K562 (cell line): ENCODE measurements around the gene UCP3. TPM values are rescaled to one million over a fixed set of nuclear protein-coding genes. Genes with fewer than 3 reads are reported as not detected.

Experiments
- ASH1L ChIP-seq: fragments of 450-650 bp; IDR thresholded peaks from 2 replicates; pipeline ENCODE4 v1.6.1; 2018; ENCODE audit warnings: borderline replicate concordance, mild to moderate bottlenecking, low read depth; ENCODE audit not compliant: partially characterized antibody
- NCOR1 ChIP-seq: fragments of 450-650 bp; IDR thresholded peaks from 2 replicates; pipeline ENCODE4 v1.6.1; 2016; ENCODE audit warnings: mild to moderate bottlenecking, moderate library complexity
- SAFB ChIP-seq: fragments of 200-400 bp; formaldehyde crosslinking; IDR thresholded peaks from 2 replicates; pipeline ENCODE4 v1.6.1; 2017; ENCODE audit warnings: low read depth, low read length, borderline replicate concordance
- TAF9B ChIP-seq: fragments of 450-650 bp; IDR thresholded peaks from 2 replicates; pipeline ENCODE4 v1.6.1; 2018; ENCODE audit warnings: mild to moderate bottlenecking; ENCODE audit not compliant: partially characterized antibody
- TGIF2 ChIP-seq: sonication (generic); formaldehyde crosslinking; IDR thresholded peaks from 2 replicates; pipeline ENCODE4 v1.8.1; 2022; ENCODE audit warnings: mild to moderate bottlenecking, missing genetic modification reagents, moderate library complexity
- ZNF23 ChIP-seq: fragments of 250-450 bp; sonication (Bioruptor Pico); IDR thresholded peaks from 2 replicates; pipeline ENCODE4 v1.4.0; 2020; ENCODE audit warnings: mild to moderate bottlenecking
- polyA plus RNA-seq, 8 experiments: library from polyadenylated mRNA; depleted of rRNA in 4 of 8; stranded (reverse) in 5 of 8; unstranded in 3 of 8; fragments of >200 nt; fragmentation: Nextera tagmentation in 2 of 8; fragmentation: Illumina TruSeq in 1 of 8; extraction: Ambion mirVana in 2 of 8; extraction: Trizol in 1 of 8; gene quantifications; 2 replicates each; pipeline versions ENCODE4 v1.2.1 to v1.2.3, GENCODE V29; 2011 to 2014; ENCODE audit warnings: inconsistent platforms in 1 of 8, missing spikeins in 1 of 8
- total RNA-seq, 7 experiments: library from RNA; depleted of rRNA in 6 of 7; stranded (reverse); fragments of >200 nt in 6 of 7; fragmentation: Illumina TruSeq in 2 of 7; extraction: Trizol in 2 of 7; gene quantifications; 2 replicates each; pipeline versions ENCODE4 v1.2.1 to v1.2.3, GENCODE V29; 2011 to 2021; ENCODE audit warnings: low replicate concordance in 1 of 7
- TF ChIP-seq, protein P1 (sequence below): sonication (generic); formaldehyde crosslinking; IDR thresholded peaks from 2 replicates; pipeline ENCODE4 v1.8.0; 2022; ENCODE audit warnings: mild to moderate bottlenecking, missing genetic modification reagents, borderline replicate concordance
- TF ChIP-seq, protein P2 (sequence below), 2 experiments: fragments of 450-650 bp; conservative IDR thresholded peaks; 2 replicates each; pipeline ENCODE4 v1.6.1; 2017; ENCODE audit warnings: mild to moderate bottlenecking in 2 of 2, moderate library complexity in 2 of 2
- TF ChIP-seq, protein P3 (sequence below), 2 experiments: fragments of 450-650 bp in 1 of 2; sonication (generic) in 1 of 2; formaldehyde crosslinking in 1 of 2; IDR thresholded peaks; 2 replicates each; pipeline versions ENCODE4 v1.7.1 to v1.9.0; 2016 to 2022; ENCODE audit warnings: inconsistent platforms in 1 of 2, mild to moderate bottlenecking in 1 of 2, missing genetic modification reagents in 1 of 2

Gene UCP3
- total and polyA plus RNA-seq, 9 of the 15 experiments (the other 6 are each of a cell fraction or from before 2014, with no cell fraction given), result 0.05 to 0.65 (median 0.25) TPM; not detected in 2

GRCh38 chr11:74009675-74010305 lies 905 bp upstream of the UCP3 start (continued):
- TF ChIP-seq, protein P1, sequence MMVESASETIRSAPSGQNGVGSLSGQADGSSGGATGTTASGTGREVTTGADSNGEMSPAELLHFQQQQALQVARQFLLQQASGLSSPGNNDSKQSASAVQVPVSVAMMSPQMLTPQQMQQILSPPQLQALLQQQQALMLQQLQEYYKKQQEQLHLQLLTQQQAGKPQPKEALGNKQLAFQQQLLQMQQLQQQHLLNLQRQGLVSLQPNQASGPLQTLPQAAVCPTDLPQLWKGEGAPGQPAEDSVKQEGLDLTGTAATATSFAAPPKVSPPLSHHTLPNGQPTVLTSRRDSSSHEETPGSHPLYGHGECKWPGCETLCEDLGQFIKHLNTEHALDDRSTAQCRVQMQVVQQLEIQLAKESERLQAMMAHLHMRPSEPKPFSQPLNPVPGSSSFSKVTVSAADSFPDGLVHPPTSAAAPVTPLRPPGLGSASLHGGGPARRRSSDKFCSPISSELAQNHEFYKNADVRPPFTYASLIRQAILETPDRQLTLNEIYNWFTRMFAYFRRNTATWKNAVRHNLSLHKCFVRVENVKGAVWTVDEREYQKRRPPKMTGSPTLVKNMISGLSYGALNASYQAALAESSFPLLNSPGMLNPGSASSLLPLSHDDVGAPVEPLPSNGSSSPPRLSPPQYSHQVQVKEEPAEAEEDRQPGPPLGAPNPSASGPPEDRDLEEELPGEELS (CRISPR knock-in tag), result no peak
- TF ChIP-seq NCOR1 (no peak), TGIF2 (CRISPR knock-in tag) (no peak), SAFB (no peak), TAF9B (no peak), ZNF23 (CRISPR knock-in tag) (no peak), ASH1L (no peak)
- TF ChIP-seq, protein P2, sequence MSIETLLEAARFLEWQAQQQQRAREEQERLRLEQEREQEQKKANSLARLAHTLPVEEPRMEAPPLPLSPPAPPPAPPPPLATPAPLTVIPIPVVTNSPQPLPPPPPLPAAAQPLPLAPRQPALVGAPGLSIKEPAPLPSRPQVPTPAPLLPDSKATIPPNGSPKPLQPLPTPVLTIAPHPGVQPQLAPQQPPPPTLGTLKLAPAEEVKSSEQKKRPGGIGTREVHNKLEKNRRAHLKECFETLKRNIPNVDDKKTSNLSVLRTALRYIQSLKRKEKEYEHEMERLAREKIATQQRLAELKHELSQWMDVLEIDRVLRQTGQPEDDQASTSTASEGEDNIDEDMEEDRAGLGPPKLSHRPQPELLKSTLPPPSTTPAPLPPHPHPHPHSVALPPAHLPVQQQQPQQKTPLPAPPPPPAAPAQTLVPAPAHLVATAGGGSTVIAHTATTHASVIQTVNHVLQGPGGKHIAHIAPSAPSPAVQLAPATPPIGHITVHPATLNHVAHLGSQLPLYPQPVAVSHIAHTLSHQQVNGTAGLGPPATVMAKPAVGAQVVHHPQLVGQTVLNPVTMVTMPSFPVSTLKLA (conservative IDR thresholded peaks at IDR 0.05), result peak; percentile 39 to 65; a peak in 3 of 4 replicates
- TF ChIP-seq, protein P3, sequence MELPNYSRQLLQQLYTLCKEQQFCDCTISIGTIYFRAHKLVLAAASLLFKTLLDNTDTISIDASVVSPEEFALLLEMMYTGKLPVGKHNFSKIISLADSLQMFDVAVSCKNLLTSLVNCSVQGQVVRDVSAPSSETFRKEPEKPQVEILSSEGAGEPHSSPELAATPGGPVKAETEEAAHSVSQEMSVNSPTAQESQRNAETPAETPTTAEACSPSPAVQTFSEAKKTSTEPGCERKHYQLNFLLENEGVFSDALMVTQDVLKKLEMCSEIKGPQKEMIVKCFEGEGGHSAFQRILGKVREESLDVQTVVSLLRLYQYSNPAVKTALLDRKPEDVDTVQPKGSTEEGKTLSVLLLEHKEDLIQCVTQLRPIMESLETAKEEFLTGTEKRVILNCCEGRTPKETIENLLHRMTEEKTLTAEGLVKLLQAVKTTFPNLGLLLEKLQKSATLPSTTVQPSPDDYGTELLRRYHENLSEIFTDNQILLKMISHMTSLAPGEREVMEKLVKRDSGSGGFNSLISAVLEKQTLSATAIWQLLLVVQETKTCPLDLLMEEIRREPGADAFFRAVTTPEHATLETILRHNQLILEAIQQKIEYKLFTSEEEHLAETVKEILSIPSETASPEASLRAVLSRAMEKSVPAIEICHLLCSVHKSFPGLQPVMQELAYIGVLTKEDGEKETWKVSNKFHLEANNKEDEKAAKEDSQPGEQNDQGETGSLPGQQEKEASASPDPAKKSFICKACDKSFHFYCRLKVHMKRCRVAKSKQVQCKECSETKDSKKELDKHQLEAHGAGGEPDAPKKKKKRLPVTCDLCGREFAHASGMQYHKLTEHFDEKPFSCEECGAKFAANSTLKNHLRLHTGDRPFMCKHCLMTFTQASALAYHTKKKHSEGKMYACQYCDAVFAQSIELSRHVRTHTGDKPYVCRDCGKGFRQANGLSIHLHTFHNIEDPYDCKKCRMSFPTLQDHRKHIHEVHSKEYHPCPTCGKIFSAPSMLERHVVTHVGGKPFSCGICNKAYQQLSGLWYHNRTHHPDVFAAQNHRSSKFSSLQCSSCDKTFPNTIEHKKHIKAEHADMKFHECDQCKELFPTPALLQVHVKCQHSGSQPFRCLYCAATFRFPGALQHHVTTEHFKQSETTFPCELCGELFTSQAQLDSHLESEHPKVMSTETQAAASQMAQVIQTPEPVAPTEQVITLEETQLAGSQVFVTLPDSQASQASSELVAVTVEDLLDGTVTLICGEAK (IDR thresholded peaks at IDR 0.05), result 0 out of 2 replicates have a peak, but pooled peaks have one; percentile 3
- TF ChIP-seq, protein P3 (CRISPR knock-in tag; IDR thresholded peaks at IDR 0.05), result no peak
